HG03432 (cell line): ENCODE results near the gene RAVER1.

Experiments
- ATAC-seq: cut with Tn5 transposase; IDR thresholded peaks from one replicate; pipeline ENCODE4 v1.9.1; 2021; ENCODE audit warnings: mild to moderate bottlenecking, moderate library complexity; ENCODE audit not compliant: unreplicated experiment

The RAVER1 gene

DNA sequence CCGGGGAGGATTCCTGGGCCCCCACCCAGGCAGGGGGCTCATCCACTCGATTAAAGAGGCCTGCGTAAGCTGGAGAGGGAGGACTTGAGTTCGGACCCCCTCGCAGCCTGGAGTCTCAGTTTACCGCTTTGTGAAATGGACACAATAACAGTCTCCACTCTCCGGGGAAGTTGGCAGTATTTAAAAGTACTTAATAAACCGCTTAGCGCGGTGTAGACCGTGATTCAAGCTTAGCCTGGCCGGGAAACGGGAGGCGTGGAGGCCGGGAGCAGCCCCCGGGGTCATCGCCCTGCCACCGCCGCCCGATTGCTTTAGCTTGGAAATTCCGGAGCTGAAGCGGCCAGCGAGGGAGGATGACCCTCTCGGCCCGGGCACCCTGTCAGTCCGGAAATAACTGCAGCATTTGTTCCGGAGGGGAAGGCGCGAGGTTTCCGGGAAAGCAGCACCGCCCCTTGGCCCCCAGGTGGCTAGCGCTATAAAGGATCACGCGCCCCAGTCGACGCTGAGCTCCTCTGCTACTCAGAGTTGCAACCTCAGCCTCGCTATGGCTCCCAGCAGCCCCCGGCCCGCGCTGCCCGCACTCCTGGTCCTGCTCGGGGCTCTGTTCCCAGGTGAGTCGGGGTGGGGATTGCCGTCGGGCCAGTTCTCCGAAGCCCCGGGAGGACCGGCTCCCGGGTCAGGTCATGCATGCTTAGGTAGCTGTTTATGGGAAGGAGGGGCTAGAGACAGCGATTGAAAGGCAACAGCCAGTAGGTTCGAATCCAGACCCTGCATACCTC, 62.5 kb downstream of the RAVER1 start, which contains the start of gene ICAM1:
Gene ICAM1 (plus strand): TSS at position 505 of the 779 bp plus-strand sequence. CDS start 40 bp downstream, at position 545.
- peak; percentile 55 for ATAC-seq

DNA sequence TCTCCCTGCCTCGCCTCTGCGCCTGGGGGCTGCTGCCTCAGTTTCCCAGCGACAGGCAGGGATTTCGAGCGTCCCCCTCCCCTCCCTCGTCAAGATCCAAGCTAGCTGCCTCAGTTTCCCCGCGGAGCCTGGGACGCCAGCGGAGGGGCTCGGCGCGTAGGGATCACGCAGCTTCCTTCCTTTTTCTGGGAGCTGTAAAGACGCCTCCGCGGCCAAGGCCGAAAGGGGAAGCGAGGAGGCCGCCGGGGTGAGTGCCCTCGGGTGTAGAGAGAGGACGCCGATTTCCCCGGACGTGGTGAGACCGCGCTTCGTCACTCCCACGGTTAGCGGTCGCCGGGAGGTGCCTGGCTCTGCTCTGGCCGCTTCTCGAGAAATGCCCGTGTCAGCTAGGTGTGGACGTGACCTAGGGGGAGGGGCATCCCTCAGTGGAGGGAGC, 63.1 kb downstream of the RAVER1 start:
- peak; percentile 43 for ATAC-seq

DNA sequence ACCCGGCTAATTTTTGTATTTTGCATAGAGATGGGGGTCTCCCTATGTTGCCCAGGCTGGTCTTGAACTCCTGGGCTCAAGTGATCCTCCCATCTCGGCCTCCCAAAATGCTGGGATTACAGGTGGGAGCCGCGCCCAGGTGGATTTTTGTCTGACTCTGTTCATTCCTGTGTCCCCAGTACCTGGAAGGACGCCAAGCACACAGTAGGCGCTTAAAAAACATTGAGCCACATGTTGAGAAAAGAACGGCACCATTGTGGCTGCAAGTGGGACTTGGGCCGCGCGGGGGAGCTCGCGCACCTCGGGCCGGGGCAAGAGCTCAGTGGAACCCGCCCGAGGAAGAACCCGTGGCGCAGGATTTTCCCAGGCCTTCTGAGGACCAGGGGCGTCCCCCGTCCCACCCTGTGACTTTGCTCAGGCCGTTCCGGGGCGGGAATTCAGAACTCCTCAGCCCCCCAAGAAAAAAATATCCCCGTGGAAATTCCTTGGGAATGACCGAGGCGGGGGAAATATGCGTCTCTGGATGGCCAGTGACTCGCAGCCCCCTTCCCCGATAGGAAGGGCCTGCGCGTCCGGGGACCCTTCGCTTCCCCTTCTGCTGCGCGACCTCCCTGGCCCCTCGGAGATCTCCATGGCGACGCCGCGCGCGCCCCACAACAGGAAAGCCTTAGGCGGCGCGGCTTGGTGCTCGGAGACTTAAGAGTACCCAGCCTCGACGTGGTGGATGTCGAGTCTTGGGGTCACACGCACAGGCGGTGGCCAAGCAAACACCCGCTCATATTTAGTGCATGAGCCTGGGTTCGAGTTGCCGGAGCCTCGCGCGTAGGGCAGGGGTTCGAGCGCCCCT, 63.8 kb downstream of the RAVER1 start:
- no peak for ATAC-seq

DNA sequence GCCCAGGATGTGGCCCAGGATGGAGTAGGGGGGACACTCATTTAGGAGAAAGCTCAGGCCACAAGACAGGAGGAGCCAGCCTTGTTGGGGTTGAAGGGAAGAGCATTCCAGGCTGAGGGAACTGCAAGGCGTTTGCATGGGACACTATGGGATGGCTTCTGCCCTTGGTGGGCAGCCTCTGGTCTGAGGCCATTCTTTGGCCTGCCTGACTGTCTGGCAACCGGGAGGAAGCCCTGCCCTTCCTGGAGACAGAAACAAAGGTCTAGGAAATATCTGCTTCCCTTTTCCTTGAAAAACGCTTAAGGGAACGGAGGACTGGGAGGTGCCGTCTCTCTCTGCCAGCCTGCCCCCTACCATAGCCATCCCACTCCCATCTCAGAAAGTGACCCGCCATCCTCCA, 65.3 kb downstream of the RAVER1 start:
- no peak for ATAC-seq

DNA sequence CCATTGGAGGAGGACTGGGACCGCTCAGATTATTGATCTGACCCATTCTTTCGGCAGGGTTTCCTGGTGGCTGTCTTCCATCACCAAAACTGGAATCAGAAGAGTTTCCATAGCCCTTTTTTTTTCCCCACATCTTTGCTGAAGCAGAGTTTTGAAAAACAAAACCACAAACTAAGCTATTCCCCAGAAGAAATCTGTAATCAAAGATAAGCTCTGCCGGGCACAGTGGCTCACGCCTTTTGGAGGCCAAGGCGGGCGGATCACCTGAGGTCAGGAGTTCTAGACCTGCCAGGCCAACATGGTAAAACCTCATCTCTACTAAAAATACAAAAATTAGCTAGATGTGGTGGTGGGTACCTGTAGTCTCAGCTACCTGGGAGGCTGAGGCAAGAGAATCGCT, 66.6 kb downstream of the RAVER1 start:
- ATAC-seq = no peak
